Spleen (tissue), 7 donors: ENCODE results near the gene POLD3.

Source experiments
- CTCF ChIP-seq, 11 experiments: fragments of 200-600 bp in 7 of 11; fragments of 450-650 bp in 4 of 11; sonication (generic) in 4 of 11; IDR thresholded peaks in 8 of 11; conservative IDR thresholded peaks in 3 of 11; 1 replicate in 7 of 11; 2 replicates in 4 of 11; pipeline versions ENCODE4 v1.4.0 to v1.8.0; 2016 to 2021; ENCODE audit warnings: antibody characterized with exemption in 11 of 11, inconsistent platforms in 4 of 11, mild to moderate bottlenecking in 1 of 11
- POLR2A ChIP-seq, 3 donors: fragments of 450-650 bp; IDR thresholded peaks; one replicate each; pipeline ENCODE4 v1.5.1; 2017; ENCODE audit warnings: antibody characterized with exemption in 3 of 3, mild to moderate bottlenecking in 1 of 3
- POLR2AphosphoS5 ChIP-seq, 3 donors: sonication (generic); formaldehyde crosslinking; IDR thresholded peaks; one replicate each; pipeline ENCODE4 v1.5.1; 2017; ENCODE audit warnings: antibody characterized with exemption in 3 of 3
- donor health status: DM: no; HTN: no; CAD: no; lungs with moderate emphysema.
- donor health status: DM: no; HTN: no; CAD: no.
- donor health status: DM: no; HTN: no; CAD: no.

DNA sequence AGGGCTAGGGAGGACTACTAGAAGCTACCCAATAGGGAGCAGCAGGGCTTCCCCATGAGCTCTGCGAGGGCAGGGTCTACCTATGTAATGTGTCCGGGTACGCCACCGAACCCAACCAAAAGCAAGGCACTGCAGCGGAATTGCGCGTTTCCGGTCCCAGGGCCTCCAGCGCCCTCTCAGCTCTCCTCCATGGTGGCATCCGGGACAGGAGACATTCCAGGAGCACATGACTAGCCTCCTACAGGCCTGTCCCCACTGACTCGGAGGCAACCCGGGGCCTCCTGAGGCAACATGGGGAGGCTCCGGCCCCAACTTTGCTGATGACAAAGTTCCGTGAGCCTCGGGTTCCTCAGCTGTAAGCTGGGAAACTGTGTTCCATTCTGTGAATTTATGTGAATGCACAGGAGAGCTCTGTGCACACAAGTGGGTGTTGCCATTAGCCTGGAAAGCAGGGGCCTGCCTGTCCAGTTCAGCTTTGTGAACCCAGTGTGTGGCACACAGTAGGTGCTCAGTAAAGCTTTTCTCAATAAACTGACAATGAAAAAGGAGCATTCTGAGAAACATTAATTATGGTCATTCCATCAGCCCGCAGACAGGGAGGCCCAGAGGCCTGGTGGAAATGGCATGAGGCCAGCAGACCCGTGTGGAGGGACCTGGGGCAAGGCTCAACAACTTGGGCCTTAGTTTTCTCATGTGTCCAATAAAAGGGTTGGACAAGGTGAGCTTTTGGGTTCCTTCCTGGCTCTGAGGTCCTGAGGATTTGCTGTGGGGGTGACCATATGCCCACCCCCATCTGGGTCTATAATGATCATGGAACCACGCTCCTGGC, 88.5 kb downstream of the POLD3 start:
- TF ChIP-seq POLR2A (IDR thresholded peaks at IDR 0.05): no peak
- no peak for TF ChIP-seq CTCF (IDR thresholded peaks at IDR 0.05 in 8 of 11, conservative IDR thresholded peaks at IDR 0.05 in 3 of 11)
- no peak for TF ChIP-seq POLR2AphosphoS5 (IDR thresholded peaks at IDR 0.05)
